SK-N-DZ (cell line): ENCODE data around the gene WDR54.
"Not testable (repeated sequence)": the region's sequence is repeated elsewhere in the genome, so short reads cannot be mapped to it uniquely, and the experiment has no call there.

Source experiments
- DNase-seq: peaks from one replicate; pipeline ENCODE4 v3.0.0-alpha.2; 2015; ENCODE audit warnings: low spot score

WDR54 gene

GRCh38 chr2:74401891-74402290 is 19.6 kb upstream of the WDR54 start:
- DNase-seq = no peak

- DNase-seq = no peak
Observed at GRCh38 chr2:74406035-74406434, 15.5 kb upstream of the WDR54 start.

- no peak for DNase-seq
Observed at GRCh38 chr2:74407682-74408081, 13.8 kb upstream of the WDR54 start.

GRCh38 chr2:74413001-74413698 is 8.4 kb upstream of the WDR54 start:
- no peak for DNase-seq

- DNase-seq = no peak
Observed at GRCh38 chr2:74414441-74414840, 7.1 kb upstream of the WDR54 start.

GRCh38 chr2:74414881-74415761 is 6.4 kb upstream of the WDR54 start:
- DNase-seq = no peak

- DNase-seq = no peak
Observed at GRCh38 chr2:74415762-74416395, 5.7 kb upstream of the WDR54 start.

- DNase-seq = no peak
Observed at GRCh38 chr2:74416778-74417177, 4.8 kb upstream of the WDR54 start.

- DNase-seq = no peak
Observed at GRCh38 chr2:74417197-74417596, 4.3 kb upstream of the WDR54 start.

GRCh38 chr2:74417763-74418162 is 3.8 kb upstream of the WDR54 start:
- DNase-seq = no peak

GRCh38 chr2:74418312-74418711 is 3.2 kb upstream of the WDR54 start:
- no peak for DNase-seq

- no peak for DNase-seq
Observed at GRCh38 chr2:74419345-74419744, 2.2 kb upstream of the WDR54 start.

- no peak for DNase-seq
Observed at GRCh38 chr2:74420006-74420405, 1.5 kb upstream of the WDR54 start.

- DNase-seq = not testable (repeated sequence)
Observed at GRCh38 chr2:74420443-74421103, 957 bp upstream of the WDR54 start.

- no peak for DNase-seq
Observed at GRCh38 chr2:74423231-74424095, 1.9 kb downstream of the WDR54 start.

- no peak for DNase-seq
Observed at GRCh38 chr2:74424139-74424992, 2.8 kb downstream of the WDR54 start.

GRCh38 chr2:74424995-74425406 is 3.5 kb downstream of the WDR54 start:
- DNase-seq = no peak

- no peak for DNase-seq
Observed at GRCh38 chr2:74425523-74425922, 4.0 kb downstream of the WDR54 start.

- no peak for DNase-seq
Observed at GRCh38 chr2:74426181-74426758, 4.7 kb downstream of the WDR54 start.

GRCh38 chr2:74427551-74427950 is 6.0 kb downstream of the WDR54 start:
- no peak for DNase-seq
